ENCODE data around the gene LENG1.
A peak's percentile ranks its signal among the peaks of the same experiment; 100 is the strongest.
"Not testable (repeated sequence)": the region's sequence is repeated elsewhere in the genome, so short reads cannot be mapped to it uniquely, and the experiment has no call there.

The LENG1 gene

DNA sequence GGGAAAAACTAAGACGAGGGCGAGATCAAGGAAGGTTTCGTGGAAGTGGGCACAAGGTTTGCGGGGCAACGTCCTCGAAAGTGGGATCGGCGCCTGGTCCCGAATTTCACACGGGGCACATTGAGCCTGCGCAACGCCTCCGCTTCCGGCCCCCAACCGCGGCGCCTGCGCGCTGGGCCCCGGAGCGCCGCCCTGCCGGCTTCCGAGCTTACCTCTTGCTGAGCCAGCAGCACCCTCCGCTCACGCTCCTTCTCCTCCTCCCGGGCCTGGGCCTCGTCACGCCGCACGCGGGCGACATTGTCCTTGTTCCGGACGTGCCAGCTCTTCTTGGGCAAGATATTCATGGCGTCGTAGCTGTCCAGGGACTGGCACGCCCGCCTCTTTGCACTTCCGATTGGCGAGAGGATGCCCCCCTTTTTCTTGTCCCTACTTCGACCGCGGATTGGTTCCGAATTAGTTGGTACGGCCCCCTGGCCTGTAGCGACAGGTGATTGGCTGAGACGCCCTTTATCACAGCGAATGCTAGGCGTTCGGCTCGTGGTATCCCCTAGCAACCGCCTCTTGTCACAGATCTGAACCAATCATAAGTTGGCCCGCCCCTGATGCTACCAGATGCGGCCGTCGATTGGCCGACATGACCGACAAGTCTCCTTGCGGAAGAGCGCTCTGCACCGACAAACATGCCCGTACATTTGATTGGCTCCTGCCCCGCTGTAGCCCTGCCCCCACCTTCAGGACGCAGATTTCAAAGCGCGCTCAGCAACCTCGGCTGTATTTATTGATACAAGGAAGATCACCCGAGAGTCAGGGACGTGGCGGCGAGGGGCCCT is at the start of gene LENG1:
Gene LENG1, minus strand, starts transcription at position 370 of the 830 bp plus-strand sequence. Its CDS starts 26 bp downstream, at position 344.
- peak; percentile 96 to 97 for DNase-seq

DNA sequence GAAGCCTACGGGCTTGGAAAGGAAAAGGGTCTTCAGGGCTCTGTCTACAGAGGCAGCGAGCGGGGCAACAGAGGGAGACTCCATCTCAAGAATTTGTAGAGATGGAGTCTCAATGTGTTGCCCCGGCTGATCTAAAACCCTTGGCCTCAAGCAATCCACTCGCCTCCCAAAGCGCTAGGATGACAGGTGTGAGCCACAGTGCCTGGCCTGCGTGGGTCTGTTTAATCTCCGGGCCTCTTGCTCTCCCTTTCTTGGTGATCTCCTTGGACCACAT is 49.2 kb upstream of the LENG1 start:
- peak in 1 of 2 experiments; percentile 79 for DNase-seq

DNA sequence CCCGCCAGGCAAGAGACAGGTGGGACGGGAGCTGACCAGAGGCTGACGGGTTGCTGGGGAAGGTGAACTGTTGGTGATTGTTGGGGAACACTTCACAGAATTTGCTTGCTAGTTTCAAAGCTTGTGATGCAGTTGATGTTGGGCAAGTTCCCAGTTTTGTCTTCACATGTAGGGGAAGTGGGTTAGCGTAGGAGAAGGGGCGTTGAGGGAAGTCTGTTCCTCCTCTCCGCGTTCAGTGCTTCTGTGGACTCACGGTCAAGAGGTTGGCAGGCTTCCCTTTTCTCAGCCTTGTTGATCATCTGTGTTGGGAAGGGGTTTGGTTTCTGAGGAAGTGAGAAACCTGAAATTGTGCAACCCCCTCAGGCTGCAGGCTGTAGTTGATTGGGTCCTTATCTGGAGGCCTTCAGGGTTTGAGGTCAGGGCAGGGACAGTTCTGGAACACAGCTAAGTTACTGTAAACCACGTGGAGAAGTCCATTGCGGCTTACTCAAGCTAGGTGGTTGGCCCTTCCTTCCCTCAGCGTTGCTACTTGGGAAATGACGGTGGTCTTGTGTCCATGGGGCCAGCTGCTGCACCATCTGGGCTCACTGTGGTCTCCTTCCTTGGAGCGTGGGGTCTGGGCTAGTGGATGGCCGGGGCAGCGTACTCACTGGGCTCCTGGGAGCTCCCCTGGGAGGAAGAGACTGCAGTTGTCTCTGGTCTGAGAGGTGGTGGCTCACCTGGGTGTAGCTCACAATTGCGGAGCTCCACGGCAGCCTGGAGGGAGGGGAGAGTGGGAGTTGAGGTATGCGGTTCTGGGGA is 48.7 kb upstream of the LENG1 start:
- peak; percentile 81 to 82 for DNase-seq

DNA sequence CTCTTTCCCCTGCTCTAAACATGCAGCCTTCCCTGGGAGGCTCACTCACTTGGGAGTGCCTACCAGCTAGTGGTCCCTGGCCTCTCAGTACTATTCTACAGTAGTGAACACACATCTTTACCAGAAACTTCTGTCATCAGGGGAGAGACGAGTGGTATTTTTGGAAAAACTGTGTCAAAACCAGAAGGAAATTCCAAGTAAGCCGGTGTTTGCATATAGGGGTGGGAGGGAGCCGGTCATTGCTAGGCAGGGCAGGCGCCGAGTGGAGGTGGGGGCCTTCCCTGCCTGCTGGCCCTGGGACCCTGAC is 48.1 kb upstream of the LENG1 start:
- no peak for DNase-seq

DNA sequence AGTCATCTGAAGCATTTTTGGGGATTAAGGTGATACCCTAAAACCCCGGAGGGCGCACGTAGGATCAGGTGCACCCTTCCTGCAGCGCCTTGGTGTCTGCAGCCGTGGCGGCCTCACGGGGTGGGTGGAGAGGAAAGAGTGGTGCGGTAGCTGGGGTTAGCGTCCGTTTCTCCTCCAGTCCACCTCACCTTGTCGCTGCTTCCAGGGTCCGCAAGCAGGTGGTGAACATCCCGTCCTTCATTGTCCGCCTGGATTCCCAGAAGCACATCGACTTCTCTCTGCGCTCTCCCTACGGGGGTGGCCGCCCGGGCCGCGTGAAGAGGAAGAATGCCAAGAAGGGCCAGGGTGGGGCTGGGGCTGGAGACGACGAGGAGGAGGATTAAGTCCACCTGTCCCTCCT is 47.7 kb upstream of the LENG1 start:
- peak; percentile 59 to 61 for DNase-seq

DNA sequence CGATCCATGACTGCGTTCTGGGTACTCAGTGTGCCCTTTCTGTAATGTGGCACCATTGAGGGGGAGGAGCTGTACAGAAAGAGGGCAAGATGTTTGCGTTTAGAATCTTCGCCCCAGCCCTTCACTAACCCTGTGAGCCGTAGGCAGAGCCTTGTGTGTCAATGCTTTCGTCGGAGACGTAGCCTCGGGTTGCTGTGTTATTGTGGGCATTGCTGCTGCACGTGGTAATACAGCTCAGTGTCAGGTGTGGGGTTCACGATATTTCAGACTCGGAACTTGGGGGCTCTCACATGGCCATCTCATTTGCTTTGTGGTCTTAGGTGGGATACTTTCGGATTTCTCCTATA is 47.3 kb upstream of the LENG1 start:
- DNase-seq, result no peak

DNA sequence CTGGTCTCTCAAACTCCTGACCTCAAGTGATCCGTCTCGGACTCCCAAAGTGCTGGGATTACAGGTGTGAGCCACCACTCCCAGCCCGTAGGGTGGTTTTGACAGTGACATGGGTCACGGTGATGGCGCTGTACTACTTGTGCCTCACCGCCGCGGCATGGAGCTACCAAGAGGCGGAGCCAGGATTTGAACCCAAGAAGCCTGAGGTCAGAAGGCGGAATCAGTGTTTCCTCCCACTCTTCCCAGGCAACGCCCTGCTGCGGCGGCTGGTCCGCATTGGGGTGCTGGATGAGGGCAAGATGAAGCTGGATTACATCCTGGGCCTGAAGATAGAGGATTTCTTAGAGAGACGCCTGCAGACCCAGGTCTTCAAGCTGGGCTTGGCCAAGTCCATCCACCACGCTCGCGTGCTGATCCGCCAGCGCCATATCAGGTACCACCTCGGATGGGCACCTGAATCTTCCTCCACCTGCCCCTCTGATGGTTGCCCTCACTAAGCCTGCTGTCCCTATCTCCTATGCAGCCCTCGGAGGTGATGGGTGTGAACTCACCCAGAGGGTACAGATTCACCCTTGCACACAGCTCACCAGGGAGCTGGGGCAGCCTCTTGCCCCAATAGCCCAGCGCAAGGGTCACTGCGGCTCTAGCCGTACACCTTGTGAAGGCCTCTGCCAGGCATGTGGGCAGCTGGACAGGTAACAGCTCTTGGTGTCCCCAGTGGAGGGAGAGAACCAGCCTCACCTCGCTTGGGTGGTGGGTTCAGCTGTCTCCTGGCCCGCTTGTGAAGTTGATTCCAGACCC is 46.7 kb upstream of the LENG1 start:
- peak; percentile 55 for DNase-seq

DNA sequence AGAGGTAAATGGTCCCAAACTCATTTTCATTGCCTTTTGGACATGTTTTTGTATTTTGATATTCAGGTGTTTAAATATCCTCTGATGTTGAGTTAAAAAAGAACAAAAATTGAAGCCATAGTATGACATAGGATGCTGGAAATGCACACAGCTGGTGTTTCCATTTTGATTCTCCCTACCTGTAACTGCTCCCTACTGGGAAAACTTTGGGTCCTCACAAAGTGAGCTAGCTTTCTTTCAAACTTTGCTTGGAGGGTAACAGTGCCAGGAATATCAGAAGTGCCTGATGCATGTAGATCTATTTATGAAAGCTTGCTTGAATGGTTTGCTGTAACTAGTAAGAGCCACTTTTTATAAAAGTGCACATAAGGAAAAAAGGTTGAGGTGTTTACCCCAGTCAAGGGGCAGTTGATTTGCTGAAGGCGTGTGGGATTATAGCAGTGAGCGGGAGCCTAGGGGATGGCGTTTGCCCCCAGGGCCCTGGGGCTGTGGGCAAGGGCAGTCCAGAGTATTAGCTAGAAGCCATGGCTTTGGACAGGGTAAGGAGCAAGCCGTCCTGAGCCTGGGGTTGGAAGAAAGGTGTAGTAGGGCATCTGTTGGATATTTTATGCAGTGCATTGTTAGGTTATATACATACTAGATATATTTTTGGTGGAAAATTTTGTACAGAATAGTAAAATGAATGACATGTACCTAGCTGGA is 45.4 kb upstream of the LENG1 start:
- no peak for DNase-seq

DNA sequence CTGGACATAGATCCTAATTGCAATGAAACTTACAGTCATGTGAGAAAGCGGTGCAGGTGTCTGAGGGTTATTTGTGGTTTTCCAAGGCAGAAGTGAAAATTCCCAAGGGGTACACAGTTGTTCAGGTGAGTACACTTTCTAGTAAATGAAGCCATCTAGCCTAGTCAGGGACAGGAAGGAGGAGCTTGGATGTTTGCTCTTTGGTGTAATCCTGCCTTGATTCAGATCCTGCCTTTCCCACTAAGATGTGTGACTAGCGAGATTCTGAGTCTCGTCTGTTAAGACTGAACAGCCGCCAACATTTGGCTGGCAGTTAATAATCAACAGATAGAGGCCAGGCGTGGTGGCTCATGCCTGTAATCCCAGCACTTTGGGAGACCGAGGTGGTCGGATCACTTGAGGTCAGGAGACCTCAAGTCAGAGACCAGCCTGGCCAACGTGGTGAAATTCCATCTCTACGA is 43.7 kb upstream of the LENG1 start:
- no peak for DNase-seq

DNA sequence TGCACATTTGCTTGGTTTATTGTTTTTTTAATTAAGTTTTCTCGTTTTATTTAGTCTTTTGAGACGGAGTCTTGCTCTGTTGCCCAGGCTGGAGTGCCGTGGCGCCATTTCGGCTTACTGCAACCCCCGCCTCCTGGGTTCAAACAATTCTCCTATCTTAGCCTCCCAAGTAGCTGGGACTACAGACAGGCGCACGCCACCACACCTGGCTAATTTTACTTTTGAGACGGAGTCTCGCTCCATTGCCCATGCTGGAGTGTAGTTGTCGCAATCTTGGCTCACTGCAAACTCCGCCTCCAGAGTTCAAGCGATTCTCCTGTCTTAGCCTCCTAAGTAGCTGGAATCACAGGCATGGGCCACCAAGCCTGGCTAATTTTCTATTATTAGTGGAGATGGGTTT is 42.5 kb upstream of the LENG1 start:
- DNase-seq, result no peak

DNA sequence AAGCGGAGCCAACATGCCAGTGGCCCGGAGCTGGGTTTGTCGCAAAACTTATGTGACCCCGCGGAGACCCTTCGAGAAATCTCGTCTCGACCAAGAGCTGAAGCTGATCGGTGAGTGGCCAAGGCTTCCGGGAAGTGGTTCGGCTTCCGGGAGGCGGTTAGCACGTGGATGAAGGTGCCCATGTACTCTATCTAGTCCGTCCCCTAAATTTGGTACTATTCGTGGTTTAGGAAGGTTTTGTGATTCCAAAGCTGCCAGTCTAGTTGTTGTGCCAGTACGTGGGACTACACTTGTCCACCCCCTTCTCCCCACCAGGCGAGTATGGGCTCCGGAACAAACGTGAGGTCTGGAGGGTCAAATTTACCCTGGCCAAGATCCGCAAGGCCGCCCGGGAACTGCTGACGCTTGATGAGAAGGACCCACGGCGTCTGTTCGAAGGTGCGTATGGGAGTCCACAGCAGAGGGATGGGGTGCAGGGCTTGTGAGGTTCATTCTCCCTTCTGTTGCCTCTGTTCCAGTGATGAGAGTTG is 41.7 kb upstream of the LENG1 start:
- DNase-seq, result no peak

DNA sequence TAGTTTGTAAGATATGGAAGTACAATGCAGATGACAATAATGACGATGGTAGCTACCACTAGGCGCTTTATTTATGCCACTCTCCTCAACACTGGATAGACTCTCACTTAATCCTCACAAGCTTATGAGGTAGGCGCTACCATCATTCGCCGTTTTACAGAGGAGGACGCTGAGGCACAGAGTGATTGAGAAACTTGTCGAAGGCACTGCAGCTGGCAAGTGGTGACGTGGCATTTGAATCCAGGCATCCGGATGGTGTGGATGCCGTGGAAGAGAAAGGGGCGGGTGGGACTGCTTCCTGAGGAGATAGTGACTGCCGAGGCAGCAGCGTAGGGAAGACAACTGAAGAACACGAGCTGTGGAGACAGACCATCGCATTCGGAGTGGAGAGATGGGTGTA is 39.9 kb upstream of the LENG1 start:
- DNase-seq, result no peak

DNA sequence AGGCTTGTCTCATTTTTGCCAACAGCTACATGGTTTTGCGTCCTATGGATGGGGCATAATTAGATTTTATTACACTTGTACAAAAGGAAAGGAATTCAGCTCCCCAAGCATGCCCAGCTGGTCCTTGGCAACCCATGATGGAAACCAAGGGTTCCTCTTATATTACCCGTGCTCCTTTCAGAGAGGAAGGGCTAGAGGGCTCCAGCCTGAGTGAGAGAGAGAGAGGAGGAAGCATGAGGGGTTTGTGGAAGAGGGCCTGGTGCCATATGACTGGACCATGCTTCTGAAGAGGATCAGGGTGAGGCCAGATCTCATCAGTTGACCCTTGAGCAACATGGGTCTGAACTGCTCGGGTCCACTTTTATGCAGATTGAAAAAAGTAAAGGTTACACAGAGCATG is 37.6 kb upstream of the LENG1 start:
- no peak for DNase-seq

DNA sequence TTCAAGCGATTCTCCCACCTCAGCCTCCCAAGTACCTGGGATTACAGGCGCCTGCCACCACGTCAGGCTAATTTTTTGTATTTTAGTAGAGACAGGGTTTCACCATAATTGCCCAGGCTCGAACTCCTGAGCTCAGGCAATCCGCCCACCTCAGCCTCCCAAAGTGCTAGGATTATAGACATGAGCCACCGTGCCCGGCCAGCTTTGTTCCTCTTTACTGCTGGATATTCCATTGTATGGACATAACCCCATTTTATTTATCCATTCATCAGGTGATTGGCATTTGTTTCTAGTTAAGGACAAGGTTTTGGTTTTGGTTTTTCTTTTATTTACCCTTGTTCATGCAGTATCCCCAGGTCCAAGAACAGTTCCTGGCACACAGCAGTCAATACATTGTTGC is 37.0 kb upstream of the LENG1 start:
- DNase-seq, result no peak

DNA sequence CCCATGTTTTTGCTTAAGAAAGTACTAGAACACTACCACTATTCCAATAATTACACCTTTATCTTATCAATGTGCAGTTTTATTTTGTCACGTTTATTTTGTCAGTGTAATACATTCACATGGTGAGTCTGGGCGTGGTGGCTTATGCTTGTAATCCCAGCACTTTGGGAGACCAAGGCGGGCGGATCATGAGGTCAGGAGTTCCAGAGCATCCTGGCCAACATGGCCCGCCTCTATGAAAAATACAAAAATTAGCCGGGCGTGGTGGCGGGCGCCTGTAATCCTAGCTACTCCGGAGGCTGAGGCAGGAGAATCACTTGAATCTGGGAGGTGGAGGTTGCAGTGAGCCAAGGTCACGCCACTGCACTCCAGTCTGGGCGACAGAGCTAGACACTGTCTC is 34.9 kb upstream of the LENG1 start:
- DNase-seq, result not testable (repeated sequence)

DNA sequence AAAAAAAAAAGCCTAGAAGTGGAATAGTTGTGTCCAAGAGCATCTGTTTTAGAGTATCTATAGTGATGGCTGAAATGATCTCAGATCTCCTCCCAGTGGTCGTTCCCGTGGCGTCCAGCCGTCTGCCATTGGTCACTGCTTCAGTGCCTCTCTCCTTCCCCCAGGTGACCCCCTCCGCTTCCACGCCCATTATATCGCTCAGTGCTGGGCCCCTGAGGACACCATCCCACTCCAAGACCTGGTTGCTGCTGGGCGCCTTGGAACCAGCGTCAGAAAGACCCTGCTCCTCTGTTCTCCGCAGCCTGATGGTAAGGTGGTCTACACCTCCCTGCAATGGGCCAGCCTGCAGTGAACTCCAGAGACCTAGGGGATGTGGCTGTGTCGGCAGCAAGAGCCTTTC is 33.5 kb upstream of the LENG1 start:
- no peak for DNase-seq

DNA sequence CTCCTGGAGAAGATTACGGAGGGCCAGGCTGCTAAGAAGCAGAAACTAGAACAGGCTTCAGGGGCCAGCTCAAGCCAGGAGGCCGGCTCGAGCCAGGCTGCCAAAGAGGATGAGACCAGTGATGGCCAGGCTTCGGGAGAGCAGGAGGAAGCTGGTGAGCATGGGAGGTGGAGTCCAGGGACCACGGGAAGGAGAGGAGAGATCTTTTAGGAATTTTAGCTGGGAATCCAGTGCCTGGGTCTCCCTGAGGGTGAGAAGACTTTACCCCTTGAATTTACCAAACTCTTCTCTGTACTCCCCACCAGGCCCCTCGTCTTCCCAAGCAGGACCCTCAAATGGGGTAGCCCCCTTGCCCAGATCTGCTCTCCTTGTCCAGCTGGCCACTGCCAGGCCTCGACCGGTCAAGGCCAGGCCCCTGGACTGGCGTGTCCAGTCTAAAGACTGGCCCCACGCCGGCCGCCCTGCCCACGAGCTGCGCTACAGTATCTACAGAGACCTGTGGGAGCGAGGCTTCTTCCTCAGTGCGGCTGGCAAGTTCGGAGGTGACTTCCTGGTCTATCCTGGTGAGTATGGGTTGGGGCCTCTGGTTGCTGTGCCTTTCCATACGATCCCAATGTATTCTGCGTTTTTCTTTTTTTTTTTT is 32.4 kb upstream of the LENG1 start:
- no peak for DNase-seq

DNA sequence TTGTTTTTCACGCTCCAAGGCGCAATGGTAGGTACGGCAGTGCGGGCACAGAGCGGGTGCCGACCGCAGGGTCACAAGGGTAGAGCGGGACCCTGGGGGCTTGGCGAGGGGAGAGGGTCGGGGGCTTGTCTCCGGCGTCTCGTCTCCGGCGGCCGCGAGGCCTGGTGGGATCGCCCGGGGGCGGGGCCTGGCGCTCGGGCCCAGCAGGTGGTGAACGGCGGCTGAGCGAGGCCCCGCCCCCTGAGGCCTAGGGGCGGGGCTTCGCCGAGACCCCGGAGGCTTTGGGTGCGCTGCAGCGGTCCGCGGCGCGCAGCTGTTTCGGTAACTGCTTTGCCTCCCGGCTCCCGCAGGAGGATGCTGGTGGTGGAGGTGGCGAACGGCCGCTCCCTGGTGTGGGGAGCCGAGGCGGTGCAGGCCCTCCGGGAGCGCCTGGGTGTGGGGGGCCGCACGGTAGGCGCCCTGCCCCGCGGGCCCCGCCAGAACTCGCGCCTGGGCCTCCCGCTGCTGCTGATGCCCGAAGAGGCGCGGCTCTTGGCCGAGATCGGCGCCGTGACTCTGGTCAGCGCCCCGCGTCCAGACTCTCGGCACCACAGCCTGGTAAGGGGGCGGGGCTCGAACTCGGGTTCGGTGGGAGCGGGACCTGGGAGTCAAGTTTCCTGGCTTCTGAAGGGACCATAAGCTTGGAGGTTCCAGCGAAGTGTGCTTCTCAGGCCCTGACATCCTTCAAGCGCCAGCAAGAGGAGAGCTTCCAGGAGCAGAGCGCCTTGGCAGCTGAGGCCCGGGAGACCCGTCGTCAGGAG is 31.7 kb upstream of the LENG1 start, which contains the start of gene TSEN34:
Gene TSEN34, plus strand, starts transcription at position 298 of the 800 bp plus-strand sequence. Its CDS starts 57 bp downstream, at position 355.
- peak in 1 of 2 experiments; percentile 91 for DNase-seq

DNA sequence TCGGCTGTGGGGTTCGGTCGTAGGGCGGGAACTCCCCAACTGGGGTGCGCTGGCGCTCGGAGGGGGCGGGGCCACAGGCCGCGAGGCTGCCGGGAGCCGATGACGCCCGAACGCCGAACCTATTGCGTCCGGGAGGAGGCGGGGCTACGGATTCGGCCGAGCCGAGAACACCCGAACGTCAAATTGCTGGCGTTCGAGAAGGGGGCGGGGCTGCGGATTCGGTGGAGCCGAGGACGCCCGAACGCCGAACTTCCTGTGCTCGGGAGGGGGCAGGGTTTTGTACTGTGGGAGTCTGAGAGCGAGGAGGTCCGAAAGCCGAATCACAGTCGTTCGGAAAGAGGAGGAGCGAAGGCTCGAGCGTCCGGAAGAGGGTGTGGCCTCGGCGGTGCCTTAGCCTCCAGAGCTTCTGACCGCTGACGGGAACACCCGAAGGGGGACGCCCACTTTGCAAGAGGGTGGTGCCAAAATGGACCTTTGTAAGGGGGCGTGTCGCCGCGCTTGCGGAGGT is 31.0 kb upstream of the LENG1 start:
- DNase-seq, result peak; percentile 100

DNA sequence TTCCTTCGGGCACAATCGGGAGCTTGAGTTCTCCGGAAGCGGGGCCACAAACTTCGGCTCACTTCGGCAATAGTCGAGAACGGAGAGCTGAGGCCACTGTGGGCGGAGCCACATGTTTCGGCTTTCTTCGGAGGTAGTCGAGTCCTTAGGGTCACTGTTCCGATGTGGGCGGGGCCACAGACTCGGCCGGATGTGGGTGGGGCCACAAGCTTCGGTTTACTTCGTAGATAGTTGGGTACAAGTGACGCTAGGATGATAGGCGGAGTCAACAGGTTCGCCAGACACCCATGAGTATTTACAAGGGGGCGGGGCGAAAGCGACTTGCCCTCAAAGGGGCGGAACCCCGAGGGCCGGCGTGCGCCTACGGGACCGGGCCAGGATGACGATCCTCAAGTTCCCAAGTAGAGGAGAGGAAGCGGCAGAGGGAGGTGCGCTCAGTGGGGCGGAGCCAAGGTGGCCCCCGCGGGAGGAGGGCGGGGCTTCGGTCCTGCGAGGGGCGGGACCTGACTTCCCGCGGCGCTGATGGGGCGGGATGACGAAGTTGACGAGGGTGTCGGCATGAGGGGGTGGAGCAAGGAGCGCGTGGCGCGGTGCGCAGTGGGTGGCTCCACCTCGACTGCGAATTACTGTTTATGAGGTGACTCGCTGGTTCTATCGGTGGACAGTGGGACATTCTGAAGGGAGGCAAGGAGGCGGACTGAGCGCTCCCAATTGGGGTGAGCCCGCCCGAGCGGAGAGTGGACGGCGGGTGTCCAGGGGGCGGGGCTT is 30.4 kb upstream of the LENG1 start:
- peak; percentile 100 for DNase-seq
